ENCODE measurements around the gene UTP4.

DNA sequence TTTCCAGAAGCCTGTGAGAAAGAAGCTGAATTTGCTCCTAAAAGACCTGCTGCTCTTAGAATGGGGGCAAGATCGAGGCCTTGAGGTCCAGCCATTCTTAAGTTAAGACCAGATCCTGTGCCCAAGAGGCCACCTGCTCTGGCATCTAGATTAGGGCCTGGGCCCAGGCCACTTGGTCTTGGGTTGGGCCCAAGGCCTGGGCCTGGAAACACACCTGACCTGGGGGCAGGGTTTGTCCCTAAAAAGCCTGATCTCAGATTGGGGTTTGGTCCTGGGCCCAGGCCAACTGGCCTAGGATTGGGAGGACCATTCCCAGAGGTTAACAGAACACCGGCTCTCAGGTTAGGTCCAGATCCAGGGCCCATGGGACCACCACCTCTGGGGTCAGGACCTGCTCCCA is 12.9 kb upstream of the UTP4 start:
- TF ChIP-seq, protein P1, sequence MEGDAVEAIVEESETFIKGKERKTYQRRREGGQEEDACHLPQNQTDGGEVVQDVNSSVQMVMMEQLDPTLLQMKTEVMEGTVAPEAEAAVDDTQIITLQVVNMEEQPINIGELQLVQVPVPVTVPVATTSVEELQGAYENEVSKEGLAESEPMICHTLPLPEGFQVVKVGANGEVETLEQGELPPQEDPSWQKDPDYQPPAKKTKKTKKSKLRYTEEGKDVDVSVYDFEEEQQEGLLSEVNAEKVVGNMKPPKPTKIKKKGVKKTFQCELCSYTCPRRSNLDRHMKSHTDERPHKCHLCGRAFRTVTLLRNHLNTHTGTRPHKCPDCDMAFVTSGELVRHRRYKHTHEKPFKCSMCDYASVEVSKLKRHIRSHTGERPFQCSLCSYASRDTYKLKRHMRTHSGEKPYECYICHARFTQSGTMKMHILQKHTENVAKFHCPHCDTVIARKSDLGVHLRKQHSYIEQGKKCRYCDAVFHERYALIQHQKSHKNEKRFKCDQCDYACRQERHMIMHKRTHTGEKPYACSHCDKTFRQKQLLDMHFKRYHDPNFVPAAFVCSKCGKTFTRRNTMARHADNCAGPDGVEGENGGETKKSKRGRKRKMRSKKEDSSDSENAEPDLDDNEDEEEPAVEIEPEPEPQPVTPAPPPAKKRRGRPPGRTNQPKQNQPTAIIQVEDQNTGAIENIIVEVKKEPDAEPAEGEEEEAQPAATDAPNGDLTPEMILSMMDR (conservative IDR thresholded peaks at IDR 0.05), result no peak
- TF ChIP-seq ZFX (IDR thresholded peaks at IDR 0.05), result no peak

Measured in C4-2B (cell line).